ENCODE data around the gene FAM78B.

GRCh38 chr1:166026555-166026954 lies 140.2 kb downstream of the FAM78B start:
- no peak for TF ChIP-seq POLR2A (IDR thresholded peaks at IDR 0.05)
- TF ChIP-seq CTCF (IDR thresholded peaks at IDR 0.05), result no peak
- TF ChIP-seq EP300 (IDR thresholded peaks at IDR 0.05), result no peak

All from stomach (tissue), 4 donors.